GM11168 (cell line): ENCODE results near the gene BABAM1.

Experiments used
- in situ Hi-C: fragments of 300-500 bp; cut with MboI; formaldehyde crosslinking; loops from one replicate; pipeline ENCODE4 v1.12.0; 2022; ENCODE audit warnings: low sequenced_read_pairs; ENCODE audit not compliant: unreplicated experiment

BABAM1 gene

DNA sequence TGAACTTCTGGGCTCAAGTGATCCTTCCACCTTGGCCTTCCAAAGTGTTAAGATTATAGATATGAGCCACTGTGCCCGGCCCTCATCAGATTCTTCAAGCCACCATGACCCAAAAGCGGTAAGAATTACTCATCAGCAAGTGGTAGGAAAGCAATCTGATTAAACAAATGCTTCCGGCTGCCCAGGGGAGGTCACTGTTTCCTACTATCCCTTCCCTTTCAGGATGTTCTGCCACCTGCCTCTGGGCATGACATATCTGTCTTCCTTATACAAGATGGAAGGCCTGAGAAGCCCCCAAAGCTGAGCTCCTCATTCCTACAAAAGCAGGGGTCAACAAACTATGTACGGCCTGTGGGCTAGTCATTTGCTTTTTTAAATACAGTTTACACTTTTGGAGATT lies 29.0 kb downstream of the BABAM1 start:
- in situ Hi-C loops = loop anchor here (5.0 kb wide), 1 partner anchor 229 kb away; no protein-coding TSS in a partner anchor

DNA sequence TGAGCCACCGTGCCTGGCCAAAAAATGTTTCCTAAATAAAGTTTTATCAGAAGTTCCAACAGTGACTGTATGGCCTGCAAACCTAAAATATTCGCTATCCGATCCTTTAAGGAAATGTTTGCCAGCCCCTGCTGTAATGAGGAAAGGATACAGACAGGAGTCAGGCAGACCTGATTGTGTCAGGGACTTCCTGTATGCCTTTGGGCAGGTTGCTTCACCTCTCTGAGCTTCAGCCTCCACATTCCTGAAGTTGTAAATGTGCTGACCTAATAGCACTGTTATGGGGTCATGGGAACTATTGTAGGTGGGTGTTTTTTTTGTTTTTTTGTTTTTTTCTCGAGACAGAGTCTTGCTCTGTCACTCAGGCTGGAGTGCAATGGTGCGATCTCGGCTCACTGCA lies 29.7 kb downstream of the BABAM1 start:
- in situ Hi-C loops = loop anchor here (5.0 kb wide), 1 partner anchor 230 kb away; no protein-coding TSS in a partner anchor

- in situ Hi-C loops = no loop called here
Observed at GRCh38 chr19:17300992-17301619, 33.9 kb downstream of the BABAM1 start.

DNA sequence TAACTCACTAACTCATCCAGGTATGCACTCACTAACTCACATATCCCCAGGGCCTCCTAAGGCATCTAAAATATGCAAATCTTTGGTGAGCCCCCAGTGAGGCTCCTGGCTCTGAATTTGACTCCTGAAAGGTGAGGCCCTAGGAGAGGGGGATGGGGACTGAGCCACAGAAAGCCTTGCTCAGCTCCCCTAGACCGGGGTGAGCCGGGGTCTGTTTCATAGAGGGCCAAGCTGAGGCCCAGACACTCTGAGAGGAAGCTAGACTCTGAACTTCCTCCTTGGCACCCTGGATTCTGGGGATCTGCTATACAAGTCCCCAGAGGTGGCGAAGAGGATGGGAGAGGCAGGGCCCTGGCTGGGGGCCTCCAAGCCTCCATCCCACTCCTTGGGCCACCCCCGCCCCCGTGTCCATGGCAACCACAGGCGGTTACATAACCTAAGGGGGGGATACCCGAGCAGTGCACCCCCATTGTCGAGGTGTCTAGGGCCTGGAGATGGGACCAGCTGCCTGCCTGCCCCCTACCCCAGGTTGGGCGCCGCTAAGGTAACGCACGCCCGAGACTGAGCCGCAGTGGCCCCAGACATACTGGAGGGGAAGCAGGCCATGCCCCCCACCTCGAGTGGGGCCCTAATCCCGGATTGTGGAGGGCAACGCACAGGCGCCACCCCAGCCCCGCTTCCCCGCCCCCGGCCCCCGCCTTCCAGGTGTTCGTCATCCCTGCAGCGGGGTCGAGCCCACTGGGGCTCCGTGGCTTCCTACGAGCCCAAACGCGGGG lies 35.3 kb downstream of the BABAM1 start:
- in situ Hi-C loops = no loop called here

GRCh38 chr19:17303167-17303939 lies 36.1 kb downstream of the BABAM1 start, which contains the start of gene ABHD8:
TSS of gene ABHD8 (minus strand) at chr19:17303425. CDS start at chr19:17301616, 1,809 bp downstream.
- in situ Hi-C loops = no loop called here

DNA sequence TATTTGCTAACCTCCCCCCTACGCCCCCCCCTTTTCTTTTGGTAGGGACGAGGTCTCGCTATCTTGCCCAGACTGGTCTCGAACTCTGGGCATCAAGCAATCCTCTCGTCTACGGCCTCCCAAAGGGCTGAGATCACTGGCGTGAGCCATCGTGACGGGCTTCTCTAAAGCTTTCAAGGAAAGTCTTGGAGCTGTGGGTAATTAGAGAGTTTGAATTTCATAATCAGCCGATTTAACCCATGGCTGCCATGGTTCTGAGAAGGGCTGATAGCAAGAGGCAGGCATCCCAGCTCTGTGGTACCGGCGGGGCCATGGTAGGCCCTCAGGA lies 36.7 kb downstream of the BABAM1 start:
- in situ Hi-C loops = no loop called here

GRCh38 chr19:17304386-17305215 lies 37.4 kb downstream of the BABAM1 start:
- in situ Hi-C loops = no loop called here

- in situ Hi-C loops = no loop called here
Observed at GRCh38 chr19:17305216-17305516, 37.9 kb downstream of the BABAM1 start.

GRCh38 chr19:17305517-17306284 lies 38.5 kb downstream of the BABAM1 start, which contains the start of gene MRPL34:
TSS of gene MRPL34 (plus strand) at chr19:17305872. CDS start at chr19:17305893, 21 bp downstream.
- in situ Hi-C loops = no loop called here

GRCh38 chr19:17306285-17306714 lies 39.1 kb downstream of the BABAM1 start:
- in situ Hi-C loops = no loop called here

- in situ Hi-C loops = no loop called here
Observed at GRCh38 chr19:17307876-17308377, 40.7 kb downstream of the BABAM1 start.

GRCh38 chr19:17309198-17309964 lies 42.1 kb downstream of the BABAM1 start, which contains the start of gene DDA1:
TSS of gene DDA1 (plus strand) at chr19:17309563. CDS start at chr19:17309655, 92 bp downstream.
- in situ Hi-C loops = no loop called here

GRCh38 chr19:17309965-17310461 lies 42.8 kb downstream of the BABAM1 start:
- in situ Hi-C loops = no loop called here

- in situ Hi-C loops = no loop called here
Observed at GRCh38 chr19:17311455-17312188, 44.4 kb downstream of the BABAM1 start.

DNA sequence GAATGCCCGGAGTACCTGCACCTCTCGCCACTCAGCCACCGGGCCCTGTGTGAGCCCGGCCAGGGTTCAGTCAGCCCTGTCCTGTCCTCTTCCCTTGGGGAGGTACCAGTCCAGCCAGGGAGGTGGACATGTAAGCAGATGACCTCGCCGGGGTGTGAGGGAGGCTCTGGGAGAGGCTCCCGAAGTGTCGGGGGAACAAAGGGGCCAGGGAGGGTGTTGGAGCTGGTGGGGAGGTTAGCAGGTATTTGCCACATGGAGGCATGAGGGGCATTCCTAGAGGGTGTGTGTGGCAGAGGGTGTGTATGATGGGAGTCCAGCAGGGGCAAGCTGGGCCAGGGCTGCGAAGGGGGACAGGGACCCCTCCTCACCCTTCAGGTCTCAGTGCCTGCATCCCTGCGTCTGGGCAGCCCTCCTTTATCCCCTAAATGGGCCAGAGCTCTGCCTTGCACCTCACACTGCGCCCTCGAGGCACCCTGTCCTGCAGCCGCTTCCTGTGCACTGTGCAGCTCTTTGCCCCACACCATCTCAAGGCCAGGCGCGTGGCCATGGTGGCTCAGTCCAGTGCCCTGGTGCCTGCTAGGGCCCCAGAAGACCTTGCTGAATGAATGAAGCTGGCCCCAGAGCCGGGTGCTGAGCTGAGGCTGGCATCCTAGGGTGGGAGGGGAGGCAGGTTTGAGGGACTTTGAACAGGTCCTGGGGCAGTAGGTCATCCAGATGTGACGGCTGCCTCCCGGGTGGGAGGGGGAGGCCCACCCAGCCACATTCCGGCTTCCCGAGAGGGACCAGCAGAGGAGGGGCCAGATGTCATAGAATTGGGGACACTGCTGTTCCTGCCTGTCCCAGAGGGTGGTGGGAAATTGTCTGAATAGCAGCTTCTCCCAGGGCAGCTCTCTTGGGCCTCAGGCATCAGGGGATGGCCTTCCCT lies 45.2 kb downstream of the BABAM1 start:
- in situ Hi-C loops = no loop called here

GRCh38 chr19:17314007-17314593 lies 46.9 kb downstream of the BABAM1 start:
- in situ Hi-C loops = no loop called here
